Adipose tissue (tissue), 3 donors: ENCODE results near the gene ARMC8. TPM values are rescaled to one million over a fixed set of nuclear protein-coding genes. Genes with fewer than 3 reads are reported as not detected.
A peak's percentile ranks its signal among the peaks of the same experiment; 100 is the strongest.
"Not testable (repeated sequence)": the region's sequence is repeated elsewhere in the genome, so short reads cannot be mapped to it uniquely, and the experiment has no call there.

ENCODE experiments used
- H3K27ac ChIP-seq: one replicate; pipeline ENCODE4 v1.5.1; 2013; ENCODE audit warnings: low read depth, low read length
- whole genome bisulfite sequencing, 3 donors: extraction: QIAGEN DNeasy Blood & Tissue Kit; methylation state at CpG; one replicate each; pipeline ENCODE4 v1.1.7; 2013; 5-methylcytosine and 5-hydroxymethylcytosine counted together
- polyA plus RNA-seq, 3 donors: library from polyadenylated mRNA; stranded (reverse); fragments of 200-250 nt; gene quantifications; one replicate each; pipeline ENCODE4 v1.2.3, GENCODE V29; 2013
- donor health status: healthy with polysubstance abuse.
- donor health status: Bipolar disorder and iron deficiency.
- donor health status: healthy.

The ARMC8 gene, protein sequence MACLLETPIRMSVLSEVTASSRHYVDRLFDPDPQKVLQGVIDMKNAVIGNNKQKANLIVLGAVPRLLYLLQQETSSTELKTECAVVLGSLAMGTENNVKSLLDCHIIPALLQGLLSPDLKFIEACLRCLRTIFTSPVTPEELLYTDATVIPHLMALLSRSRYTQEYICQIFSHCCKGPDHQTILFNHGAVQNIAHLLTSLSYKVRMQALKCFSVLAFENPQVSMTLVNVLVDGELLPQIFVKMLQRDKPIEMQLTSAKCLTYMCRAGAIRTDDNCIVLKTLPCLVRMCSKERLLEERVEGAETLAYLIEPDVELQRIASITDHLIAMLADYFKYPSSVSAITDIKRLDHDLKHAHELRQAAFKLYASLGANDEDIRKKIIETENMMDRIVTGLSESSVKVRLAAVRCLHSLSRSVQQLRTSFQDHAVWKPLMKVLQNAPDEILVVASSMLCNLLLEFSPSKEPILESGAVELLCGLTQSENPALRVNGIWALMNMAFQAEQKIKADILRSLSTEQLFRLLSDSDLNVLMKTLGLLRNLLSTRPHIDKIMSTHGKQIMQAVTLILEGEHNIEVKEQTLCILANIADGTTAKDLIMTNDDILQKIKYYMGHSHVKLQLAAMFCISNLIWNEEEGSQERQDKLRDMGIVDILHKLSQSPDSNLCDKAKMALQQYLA
- 10 to 100 TPM in 2 of 3 donors, 1 to 10 TPM in 1; 9.1 to 32.1 (median 17.0) TPM for polyA plus RNA-seq

DNA sequence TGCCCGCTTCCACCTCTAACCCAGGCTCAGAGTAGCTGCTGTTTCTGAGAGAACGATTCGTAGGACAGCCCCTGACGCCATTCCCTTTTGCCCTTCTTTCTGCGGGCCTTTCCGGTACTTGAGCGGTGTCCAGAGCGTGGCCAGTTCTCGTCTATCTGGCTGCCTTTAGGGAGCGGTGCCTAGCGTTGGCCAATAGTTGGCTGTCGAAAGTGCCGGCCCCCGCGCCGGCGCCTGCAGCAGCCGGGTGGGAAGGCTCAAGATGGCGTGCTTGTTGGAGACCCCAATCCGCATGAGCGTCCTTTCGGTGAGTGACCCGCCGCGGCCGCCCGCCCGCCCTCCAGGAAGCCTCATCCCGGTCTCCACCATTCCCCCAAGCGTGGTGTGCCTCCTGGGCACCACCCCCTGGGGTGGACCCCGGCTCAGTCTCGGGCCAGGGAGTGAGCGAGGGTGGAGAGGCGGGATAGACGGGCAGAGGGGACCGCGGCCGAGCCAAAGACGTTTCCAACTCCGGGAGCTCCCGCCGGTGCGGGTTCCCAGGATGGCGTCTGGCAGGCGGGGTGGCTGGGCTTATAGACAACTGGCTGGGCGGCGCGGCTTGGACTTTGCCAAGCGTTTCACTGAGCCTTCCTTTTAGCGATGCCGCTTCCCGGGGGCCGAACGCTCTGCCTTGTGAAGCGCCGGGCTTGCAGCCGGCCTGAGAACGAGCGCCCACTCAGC is at the start of gene ARMC8:
TSS of gene ARMC8 (plus strand) at position 6 of the 717 bp plus-strand sequence. CDS start at position 260, 254 bp downstream.
- 1% methylated on average over 50 to 59 of the region's 59 CpGs for WGBS, 3 donors
- H3K27ac ChIP-seq = peak within 1 kb of the TSS; percentile 82

DNA sequence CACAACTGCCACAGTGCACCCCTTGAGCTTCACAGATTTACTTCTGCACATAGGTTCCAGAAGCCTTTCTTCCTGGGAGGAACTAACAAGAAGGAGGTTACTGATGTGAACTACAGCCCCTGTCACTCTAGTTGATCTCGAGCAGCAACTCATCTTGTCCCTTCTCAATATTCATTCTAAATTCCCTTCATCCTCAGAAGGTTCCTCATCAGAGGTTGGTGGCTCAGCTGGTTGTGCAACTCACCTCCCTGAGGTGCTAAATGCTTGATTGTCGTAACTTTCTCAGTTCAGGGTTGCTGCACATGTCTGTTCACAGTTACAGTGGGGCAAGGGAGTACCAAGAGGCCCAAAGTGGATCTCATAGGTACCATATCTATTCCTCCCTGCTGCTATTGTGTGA is 49.2 kb upstream of the ARMC8 start:
- WGBS, 3 donors = 41 to 74% (median 47%) methylated on average over 2 of the region's 2 CpGs
- no peak overlapping the region for H3K27ac ChIP-seq

DNA sequence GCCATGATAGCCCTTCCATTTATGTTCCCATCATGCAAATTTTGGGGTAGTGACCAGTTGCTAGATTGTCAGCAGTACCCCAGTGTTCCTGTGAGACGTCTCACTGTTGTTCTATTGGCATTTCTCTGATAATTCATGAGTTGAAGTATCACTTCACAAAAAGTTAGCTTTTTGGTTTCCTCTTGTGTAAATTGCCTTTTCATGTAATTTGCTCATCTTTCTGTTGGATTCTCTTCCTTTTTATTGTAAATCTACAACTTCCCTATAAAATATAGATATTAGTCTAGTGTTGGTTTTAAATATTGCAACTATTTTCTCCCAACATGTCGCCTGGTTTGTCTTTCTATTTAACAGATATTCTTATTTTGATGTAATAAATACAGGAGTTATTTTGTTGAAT is 47.4 kb upstream of the ARMC8 start:
- no peak overlapping the region for H3K27ac ChIP-seq
- 28 to 42% (median 30%) methylated on average over 2 of the region's 2 CpGs for WGBS, 3 donors

DNA sequence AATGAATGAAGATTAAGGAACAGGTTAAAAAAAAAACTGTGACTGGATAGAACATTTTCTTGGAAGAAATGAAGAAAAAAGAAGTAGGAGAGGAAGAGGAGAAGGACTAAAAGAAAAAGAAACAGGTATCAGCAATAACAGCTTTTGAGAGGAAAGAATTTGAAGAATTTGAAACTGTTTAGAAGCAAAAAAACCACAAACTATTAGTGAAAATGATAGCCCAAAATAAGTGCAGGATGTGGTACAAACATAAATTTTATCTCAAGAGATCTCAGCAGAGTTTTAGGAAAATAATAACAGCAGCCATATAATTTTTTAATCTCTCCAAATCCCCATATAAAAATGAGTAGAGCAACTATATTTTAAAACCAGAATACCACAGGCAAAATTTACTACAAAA is 46.2 kb upstream of the ARMC8 start:
- no peak overlapping the region for H3K27ac ChIP-seq

DNA sequence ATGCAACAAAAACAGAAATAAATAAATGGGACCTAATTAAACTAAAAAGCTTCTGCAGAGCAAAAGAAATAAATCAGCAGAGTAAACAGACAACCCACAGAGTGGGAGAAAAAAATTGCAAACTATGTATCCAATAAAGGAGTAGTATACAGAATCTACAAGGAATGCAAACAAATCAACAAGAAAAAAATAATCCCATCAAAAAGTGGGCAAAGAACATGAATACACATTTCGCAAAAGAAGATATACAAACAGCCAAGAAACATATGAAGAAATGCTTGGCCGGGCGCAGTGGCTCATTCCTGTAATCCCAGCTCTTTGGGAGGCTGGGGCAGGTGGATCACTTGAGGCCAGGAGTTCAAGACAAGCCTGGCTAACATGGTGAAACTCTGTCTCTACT is 44.9 kb upstream of the ARMC8 start:
- H3K27ac ChIP-seq = not testable (repeated sequence)
- WGBS, 3 donors = 95 to 98% (median 96%) methylated on average over 3 of the region's 3 CpGs

DNA sequence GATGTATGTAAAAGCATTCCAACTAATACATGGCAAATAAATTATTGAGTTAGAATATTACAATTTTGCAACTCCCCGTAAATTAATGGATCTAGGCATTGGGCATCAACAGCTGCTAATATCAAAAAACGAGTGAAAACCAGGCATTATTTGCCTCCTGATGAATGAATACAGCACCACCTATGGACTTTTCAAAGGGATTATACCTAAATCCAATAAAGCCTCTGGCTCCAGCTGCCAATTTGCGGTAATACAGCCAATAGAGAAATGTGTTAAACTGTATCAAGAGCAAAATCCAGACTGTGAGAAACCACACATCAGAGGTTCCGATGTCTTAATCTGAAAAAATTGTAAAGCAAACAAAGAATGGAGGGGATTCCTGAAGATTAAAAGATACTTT is 38.6 kb upstream of the ARMC8 start:
- no peak overlapping the region for H3K27ac ChIP-seq
- WGBS, 3 donors = 56 to 71% (median 68%) methylated on average over 4 of the region's 4 CpGs

DNA sequence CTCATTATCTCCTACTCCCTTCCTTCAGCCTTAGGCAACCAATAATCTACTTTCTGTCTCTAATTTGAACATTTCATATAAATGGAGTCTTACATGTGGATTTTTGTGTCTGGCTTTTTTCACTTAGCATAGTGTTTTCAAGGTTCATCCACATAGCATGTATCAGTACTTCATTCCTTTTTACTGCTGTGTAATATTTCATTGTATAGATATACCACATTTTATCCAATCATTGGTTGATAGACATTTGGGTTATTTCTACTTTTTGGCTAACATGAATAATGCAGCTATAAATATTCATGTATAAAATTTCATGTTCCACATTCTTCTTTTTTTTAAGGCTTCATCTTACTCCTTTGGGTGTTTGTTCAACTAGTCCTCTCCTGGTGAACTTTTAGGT is 32.6 kb upstream of the ARMC8 start:
- H3K27ac ChIP-seq = no peak overlapping the region

DNA sequence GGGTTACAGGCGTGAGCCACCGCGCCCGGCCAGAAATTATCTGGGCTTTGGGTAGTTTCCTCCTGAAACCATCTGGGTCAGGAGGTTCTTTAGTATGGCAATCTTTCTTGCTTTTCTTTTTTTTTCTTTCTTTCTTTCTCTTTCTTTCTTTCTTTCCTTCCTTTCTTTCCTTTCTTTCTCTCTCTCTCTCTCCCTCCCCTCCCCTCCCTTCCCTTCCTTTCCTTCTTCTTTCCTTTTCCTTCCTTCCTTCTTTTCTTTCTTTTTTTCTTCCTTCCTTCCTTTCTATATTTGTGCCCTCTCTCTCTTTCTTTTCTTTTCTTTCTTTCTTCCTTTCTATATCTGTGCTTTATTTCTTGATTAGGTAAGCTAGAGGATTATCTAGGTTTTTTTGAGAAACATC is 29.4 kb upstream of the ARMC8 start:
- WGBS, 3 donors = 94 to 96% (median 94%) methylated on average over 4 of the region's 4 CpGs
- no peak overlapping the region for H3K27ac ChIP-seq

DNA sequence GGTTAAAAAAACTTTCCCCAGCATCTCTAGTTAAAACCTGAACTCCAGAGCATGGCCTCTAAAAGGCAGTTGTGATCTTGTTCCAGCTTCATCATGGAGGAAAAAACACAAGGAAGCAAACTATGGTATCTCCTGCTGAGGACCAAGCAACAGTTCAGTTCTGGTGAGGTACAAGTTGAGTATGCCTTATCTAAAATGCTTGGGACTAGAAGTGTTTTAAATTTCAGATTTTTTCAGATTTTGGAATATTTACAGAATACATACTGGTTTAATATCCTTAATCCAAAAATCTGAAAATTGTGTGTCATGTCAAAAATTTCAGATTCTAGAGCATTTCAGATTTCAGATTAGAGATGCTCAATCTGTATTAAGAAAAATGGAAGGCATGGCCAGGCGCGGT is 22.0 kb upstream of the ARMC8 start:
- no peak overlapping the region for H3K27ac ChIP-seq
- WGBS, 3 donors = 99 to 100% (median 100%) methylated on average over 2 of the region's 2 CpGs

DNA sequence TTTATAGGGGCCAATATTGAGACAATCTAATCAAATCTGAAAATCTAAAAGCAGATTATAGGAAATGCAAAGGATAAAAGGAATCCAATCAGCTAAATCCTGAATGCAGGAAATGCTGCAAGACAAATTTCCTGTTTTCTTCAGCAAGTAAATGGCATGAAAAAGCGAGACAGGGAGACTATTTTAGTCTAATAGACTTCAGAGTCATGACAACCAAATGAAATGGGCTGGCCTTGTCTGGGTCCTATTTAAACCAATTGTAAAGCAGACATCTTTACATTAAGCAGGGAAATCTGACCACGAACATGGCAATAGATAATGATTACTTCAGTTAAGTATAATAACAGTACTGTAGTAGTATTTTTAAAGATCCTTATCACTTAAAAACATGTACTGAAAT is 14.5 kb upstream of the ARMC8 start:
- 56 to 89% (median 62%) methylated on average over 2 of the region's 2 CpGs for WGBS, 3 donors
- H3K27ac ChIP-seq = no peak overlapping the region

DNA sequence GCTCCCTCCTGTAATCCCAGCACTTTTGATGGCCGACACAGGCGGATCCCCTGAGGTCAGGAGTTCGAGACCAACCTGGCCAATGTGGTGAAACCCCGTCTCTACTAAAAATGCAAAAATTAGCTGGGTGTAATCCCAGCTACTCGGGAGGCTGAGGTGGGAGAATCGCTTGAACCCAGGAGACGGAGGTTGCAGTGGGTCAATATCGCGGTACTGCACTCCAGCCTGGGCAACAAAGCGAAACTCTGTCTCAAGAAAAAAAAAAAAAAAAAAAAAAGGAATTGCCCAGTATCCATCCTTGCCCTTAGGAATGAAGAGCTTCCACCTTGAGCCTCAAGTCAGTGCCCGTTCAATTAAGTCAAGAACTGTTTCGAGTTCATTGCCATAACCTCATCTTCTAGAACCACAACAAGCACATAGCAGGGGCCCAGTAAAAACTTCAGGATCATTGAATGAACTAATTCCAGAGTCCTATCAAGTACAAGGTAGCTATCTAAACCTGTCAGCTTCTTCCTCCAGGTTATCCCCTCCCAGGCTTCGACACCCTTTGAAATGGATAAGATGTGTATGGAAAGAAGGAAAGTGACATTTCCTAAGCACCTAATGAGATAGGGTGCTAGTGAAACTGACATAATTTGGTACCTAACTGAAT is 13.2 kb upstream of the ARMC8 start:
- WGBS, 3 donors = 57 to 68% (median 67%) methylated on average over 13 of the region's 13 CpGs
- H3K27ac ChIP-seq = no peak overlapping the region

DNA sequence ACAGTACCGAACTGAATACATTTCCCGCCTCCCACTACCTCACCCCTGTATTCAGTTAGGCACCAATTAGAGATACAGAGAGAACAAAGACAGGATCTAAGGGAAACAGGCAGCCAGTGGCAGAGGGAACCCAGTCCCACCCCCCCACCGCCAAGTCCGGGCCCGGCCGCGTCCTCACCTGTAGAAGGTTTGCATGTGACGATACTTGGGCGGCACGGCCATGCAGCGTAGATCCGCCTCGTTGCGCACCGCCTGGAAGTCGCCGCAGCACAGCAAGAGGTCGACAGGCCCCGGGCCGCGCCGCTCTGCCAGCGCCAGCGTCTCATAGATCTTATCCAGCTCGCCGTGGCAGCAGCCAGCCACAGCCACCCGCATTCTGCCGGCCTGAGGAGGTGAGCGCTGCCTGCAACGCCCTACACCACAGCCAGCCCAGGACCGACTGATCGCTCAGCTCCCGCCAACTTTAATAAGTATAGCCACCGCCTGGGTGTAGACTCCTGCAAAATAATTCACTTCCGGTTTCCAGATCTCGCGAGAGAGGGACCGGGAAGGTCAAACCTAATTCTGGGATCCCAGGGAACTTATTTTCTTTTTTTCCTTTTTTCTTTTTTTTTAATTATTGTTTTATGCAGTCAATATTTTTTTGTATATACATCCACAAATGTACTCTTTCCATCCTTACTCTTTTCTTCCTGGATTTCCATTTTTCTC is 12.5 kb upstream of the ARMC8 start, which contains the start of gene DBR1:
TSS of gene DBR1 (minus strand) at position 501 of the 711 bp plus-strand sequence. CDS start at position 375, 126 bp downstream.
- no peak within 1 kb of the TSS for H3K27ac ChIP-seq
- 0 to 1% (median 1%) methylated on average over 38 of the region's 38 CpGs for WGBS, 3 donors

DNA sequence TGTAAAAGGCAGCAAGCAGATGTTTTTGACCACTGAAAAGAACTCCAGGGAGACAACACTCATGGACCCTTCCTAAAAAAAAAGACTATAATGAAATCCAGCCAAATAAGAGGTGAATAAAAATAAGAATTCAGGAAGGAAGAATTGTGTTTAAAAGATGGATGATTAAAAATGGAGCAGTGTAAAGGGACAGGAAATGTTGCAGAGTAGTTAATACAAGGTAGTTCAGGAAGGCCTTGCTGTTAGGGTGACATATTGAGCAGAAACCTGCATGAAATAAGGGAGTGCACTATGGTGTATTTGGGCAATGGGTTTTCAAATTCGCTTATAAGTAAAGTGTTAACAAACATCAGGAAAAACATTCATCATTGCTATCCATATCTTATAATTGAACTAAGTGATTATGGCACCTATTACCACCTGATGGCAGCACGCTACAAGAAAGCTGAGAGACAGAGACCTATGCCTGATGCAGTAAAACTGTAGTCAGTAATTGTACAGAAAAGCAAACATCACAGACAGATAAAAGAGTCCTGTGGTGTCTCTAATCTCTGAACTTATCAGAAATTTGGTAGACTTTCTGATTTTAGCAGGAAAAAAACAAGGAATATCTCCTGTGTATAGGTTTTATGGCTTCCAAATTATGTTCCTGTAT is 6.6 kb upstream of the ARMC8 start:
- no peak overlapping the region for H3K27ac ChIP-seq
- WGBS, 3 donors = 3 to 15% (median 13%) methylated on average over 2 of the region's 2 CpGs

DNA sequence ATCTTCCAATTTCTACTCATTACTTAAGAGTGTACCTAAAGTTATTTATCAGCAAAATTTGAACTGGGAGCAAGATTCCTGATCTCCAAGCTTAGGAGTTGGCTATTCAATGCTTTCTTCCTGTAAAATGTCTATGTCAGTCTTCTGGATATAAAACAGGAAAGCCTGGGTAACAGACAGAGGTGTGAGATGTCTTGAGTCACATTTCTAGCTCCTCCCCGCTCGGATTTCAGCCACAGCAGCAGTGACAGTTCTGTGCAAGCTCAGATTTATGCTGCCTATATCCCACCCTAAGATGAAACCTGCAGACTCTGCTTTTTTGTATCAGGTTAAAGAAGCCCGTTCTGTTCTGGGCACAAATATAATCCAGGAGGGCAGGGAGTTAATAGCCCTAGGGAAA is 2.1 kb upstream of the ARMC8 start:
- no peak overlapping the region for H3K27ac ChIP-seq
- WGBS, 3 donors = 36 to 47% (median 43%) methylated on average over 3 of the region's 3 CpGs

DNA sequence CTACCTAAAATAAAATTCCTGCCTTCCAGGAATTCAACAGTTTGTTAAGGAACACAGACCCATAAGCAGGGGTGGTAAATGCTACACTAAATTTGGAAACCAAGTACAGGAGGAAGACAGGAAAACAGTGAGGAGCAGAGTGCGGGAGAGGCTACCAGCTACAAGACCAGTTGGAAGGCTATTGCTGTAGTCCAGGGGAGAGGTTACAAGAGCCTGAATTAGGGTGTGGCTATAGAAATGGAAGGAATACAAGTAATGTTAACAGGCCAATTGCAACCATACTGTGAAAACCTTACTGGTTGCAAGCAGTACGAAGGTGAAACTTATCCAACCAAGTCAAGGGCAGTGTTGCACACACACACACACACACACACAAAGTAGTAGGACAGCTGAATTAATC is 880 bp upstream of the ARMC8 start:
- 59 to 83% (median 75%) methylated on average over 2 of the region's 2 CpGs for WGBS, 3 donors
- no peak overlapping the region for H3K27ac ChIP-seq

DNA sequence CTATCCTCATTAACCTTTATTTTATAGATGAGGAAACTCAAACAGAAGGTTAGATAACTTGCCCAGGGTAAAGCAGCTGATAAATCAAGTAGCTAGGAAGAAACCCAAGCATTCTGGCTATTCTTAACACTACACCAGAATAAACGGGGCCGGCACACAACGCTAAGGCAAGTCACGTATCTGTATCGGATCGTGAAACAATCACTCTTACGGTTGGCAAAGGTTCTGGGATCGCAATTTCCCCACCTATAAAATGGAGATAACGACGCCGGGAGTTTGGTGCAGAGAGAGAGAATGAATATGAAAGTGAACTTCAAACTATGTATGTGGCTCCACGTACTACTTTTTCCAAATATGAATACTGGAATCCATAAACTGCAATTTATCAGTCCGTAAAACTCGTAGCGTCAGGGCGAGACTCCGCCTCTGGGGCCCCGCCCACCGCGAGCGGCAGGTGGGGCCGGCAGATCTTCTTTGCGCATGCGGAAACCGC is 252 bp upstream of the ARMC8 start:
- 0 to 1% (median 0%) methylated on average over 25 of the region's 25 CpGs for WGBS, 3 donors
- H3K27ac ChIP-seq = peak overlapping the region; percentile 82

DNA sequence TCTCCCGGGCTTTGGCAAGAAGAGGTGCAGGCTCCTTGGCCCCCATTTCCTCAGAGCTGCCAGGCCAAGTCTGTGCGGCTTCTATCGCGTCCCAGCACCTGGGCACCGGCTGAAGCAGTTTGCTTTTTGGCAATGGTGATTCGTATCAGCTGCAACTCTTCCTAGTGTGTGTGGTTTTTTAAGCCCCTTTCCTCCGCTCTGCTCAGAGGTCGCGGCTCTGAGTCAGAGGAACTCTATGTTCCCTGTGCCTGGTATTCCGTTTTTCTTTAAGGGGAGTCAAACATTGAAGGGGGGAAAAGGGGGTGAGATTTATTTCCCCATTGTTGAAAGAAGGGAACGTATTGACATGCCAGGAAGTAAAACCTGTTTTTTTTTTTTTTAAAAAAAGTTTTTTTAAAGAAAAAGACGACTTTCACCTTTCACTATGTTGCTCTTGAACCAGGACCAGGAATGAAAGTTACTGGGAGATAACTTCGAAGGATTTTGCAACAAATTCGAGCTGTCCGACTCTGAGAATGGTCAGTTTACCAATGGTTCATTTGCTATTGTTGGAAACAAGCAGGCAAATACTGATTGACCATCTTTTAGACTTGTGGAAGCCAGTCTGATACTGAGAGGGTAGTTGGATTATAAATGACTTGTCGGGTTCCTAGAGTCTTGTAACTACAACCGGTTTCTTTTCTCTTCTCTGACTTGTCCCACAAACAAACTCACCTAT is 1.1 kb downstream of the ARMC8 start:
- 4 to 6% (median 6%) methylated on average over 17 of the region's 17 CpGs for WGBS, 3 donors

More for the DNA sequence above, 1.1 kb downstream of the ARMC8 start:
- peak overlapping the region; percentile 82 for H3K27ac ChIP-seq
